Heart right ventricle (tissue), 16 donors: ENCODE data around the gene CCNB2. TPM values are rescaled to one million over a fixed set of nuclear protein-coding genes. Genes with fewer than 3 reads are reported as not detected.
A peak's percentile ranks its signal among the peaks of the same experiment; 100 is the strongest.
"Not testable (repeated sequence)": the region's sequence is repeated elsewhere in the genome, so short reads cannot be mapped to it uniquely, and the experiment has no call there.

Source experiments
- ATAC-seq, 8 donors: fragments of 200-7000 bp; cut with Tn5 transposase; one replicate each; pipeline ENCODE4 v1.9.1; 2020; ENCODE audit warnings: mild to moderate bottlenecking in 8 of 8, moderate library complexity in 8 of 8, moderate number of reproducible peaks in 1 of 8
- DNase-seq, 2 donors: peaks; one replicate each; pipeline ENCODE4 v3.0.0-alpha.2; 2020
- H3K27ac ChIP-seq, 10 donors: fragments of 200-600 bp; sonication (generic) in 2 of 10; one replicate each; pipeline versions ENCODE4 v1.5.0 to v1.8.0; 2020 to 2022; ENCODE audit warnings: mild to moderate bottlenecking in 3 of 10
- H3K27me3 ChIP-seq, 7 donors: fragments of 200-600 bp; one replicate each; pipeline ENCODE4 v1.8.0; 2021 to 2022; ENCODE audit warnings: mild to moderate bottlenecking in 2 of 7
- H3K36me3 ChIP-seq, 9 donors: fragments of 200-600 bp; sonication (generic) in 1 of 9; one replicate each; pipeline versions ENCODE4 v1.5.0 to v1.8.0; 2020 to 2022; ENCODE audit warnings: mild to moderate bottlenecking in 2 of 9
- H3K4me1 ChIP-seq, 9 donors: fragments of 200-600 bp; sonication (generic) in 1 of 9; one replicate each; pipeline versions ENCODE4 v1.5.0 to v1.8.0; 2020 to 2022; ENCODE audit warnings: mild to moderate bottlenecking in 4 of 9
- H3K4me3 ChIP-seq, 10 donors: fragments of 200-600 bp; sonication (generic) in 2 of 10; one replicate each; pipeline versions ENCODE4 v1.5.0 to v1.8.0; 2020 to 2022; ENCODE audit warnings: mild to moderate bottlenecking in 7 of 10, moderate library complexity in 2 of 10
- H3K9me3 ChIP-seq, 11 donors: fragments of 200-600 bp in 10 of 11; sonication (generic) in 2 of 11; one replicate each; pipeline versions ENCODE4 v1.5.0 to v1.8.0; 2013 to 2022; ENCODE audit warnings: mild to moderate bottlenecking in 2 of 11, control low read depth in 1 of 11, moderate library complexity in 1 of 11
- WGBS, 2 donors: extraction: QIAGEN DNeasy Blood & Tissue Kit; methylation state at CpG; one replicate each; pipeline ENCODE4 v1.1.7; 2013; ENCODE audit warnings: inconsistent platforms in 1 of 2; 5-methylcytosine and 5-hydroxymethylcytosine counted together
- intact Hi-C, 10 donors: fragments of 100-400 bp; cut with DNase I; formaldehyde crosslinking; loops; one replicate each; pipeline versions ENCODE4 v1.11.1 to v1.14.2; 2022
- polyA plus RNA-seq, 2 donors: library from polyadenylated mRNA; stranded (reverse); fragments of 200-250 nt; gene quantifications; one replicate each; pipeline ENCODE4 v1.2.3, GENCODE V29; 2013
- total RNA-seq, 10 donors: library from RNA; stranded (reverse); fragmentation: NEBNext Ultra II Directional in 3 of 10; extraction: Animal tissue kit (Norgen Biotek cat#: 25700) in 3 of 10; gene quantifications; one replicate each; pipeline versions ENCODE4 v1.2.1 to v1.2.4, GENCODE V29; 2021 to 2023
- TF ChIP-seq, protein P1 (sequence below), 9 donors: fragments of 200-600 bp; sonication (generic) in 2 of 9; IDR thresholded peaks; one replicate each; pipeline versions ENCODE4 v1.5.0 to v1.8.0; 2021 to 2022; ENCODE audit warnings: antibody characterized with exemption in 9 of 9, mild to moderate bottlenecking in 5 of 9, moderate library complexity in 1 of 9
- donor health status: Arrhythmogenic right ventricular cardiomyopathy.
- donor health status: ischemic (EF 13 %, LVEDD 7.1; RV severe dilation, severe dysfunction).
- donor health status: healthy with polysubstance abuse.
- donor health status: DM: no; HTN: yes; CAD: no.
- donor health status: DM: no; HTN: no; CAD: no.
- donor health status: ischemic (EF 25% LVEDD 6.9; RV normal size, moderate dysfunction).
- donor health status: ischemic (EF 25% LVEDD 5.7; RV mildly dilated, moderate dysfunction).
- donor health status: healthy.
- donor health status: DM: yes; HTN: yes; CAD: no.
- donor health status: Ischemic cardiomyopathy.
- donor health status: ischemic (EF 35%, LVEDD 5.7; RV mildly dilated, moderate dysfunction).
- donor health status: nonischemic (EF 11% LVEDD 7.7; RV severe dilation, severe dysfunction).
- donor health status: DM: yes; HTN: yes; CAD: no.
- donor health status: PGD.
- donor health status: ischemic (EF 29% LVEDD 5.4; RV normal size, mild dysfunction).
- donor health status: nonischemic (EF 23%, LVEDD 6.1; RV moderate dilation, normal function).

Gene CCNB2
- total and polyA plus RNA-seq, 12 donors: 0.16 to 5.9 (median 0.47) TPM; not detected in 2

DNA sequence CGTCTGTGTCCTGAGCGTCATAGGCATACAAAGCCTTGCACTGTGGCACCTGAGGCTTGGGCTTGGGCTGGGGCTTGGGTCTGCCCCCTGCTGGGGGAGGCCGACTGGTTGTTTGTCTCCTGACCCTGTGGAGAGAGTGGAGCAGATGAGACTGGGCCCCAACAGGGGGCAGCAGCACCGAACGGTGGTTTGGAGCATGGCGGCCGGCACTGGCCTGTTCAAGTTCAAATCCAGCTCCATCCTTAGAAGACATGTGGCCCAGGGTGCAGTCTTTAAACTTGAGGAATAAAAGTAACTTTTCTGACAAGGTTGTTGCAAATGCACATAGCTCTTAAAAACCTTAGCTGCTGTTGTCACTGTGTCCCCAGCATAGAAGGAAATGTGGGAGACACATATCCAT, 33.3 kb downstream of the CCNB2 start:
- 70 to 74% methylated on average over 7 of the region's 7 CpGs for WGBS, 2 donors
- peaks cover 0 to 9% (median 6%) of the 10 kb centered on the region in 9 donors for H3K4me1 ChIP-seq
- H3K27me3 ChIP-seq: no peaks in the 10 kb centered on the region
- ATAC-seq (peak in 4 of 8 donors; percentile 55 to 67 (median 61)), DNase-seq (peak; percentile 20 to 40)
- H3K27ac ChIP-seq: no peak overlapping the region
- intact Hi-C loops: loop anchor here in 1 of 10 donors (10.0 kb wide), 1 partner anchor 153 kb away; the partner anchor contains the start of gene RNF111
- no peaks in the 10 kb centered on the region for H3K9me3 ChIP-seq
- TF ChIP-seq, protein P1, sequence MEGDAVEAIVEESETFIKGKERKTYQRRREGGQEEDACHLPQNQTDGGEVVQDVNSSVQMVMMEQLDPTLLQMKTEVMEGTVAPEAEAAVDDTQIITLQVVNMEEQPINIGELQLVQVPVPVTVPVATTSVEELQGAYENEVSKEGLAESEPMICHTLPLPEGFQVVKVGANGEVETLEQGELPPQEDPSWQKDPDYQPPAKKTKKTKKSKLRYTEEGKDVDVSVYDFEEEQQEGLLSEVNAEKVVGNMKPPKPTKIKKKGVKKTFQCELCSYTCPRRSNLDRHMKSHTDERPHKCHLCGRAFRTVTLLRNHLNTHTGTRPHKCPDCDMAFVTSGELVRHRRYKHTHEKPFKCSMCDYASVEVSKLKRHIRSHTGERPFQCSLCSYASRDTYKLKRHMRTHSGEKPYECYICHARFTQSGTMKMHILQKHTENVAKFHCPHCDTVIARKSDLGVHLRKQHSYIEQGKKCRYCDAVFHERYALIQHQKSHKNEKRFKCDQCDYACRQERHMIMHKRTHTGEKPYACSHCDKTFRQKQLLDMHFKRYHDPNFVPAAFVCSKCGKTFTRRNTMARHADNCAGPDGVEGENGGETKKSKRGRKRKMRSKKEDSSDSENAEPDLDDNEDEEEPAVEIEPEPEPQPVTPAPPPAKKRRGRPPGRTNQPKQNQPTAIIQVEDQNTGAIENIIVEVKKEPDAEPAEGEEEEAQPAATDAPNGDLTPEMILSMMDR (IDR thresholded peaks at IDR 0.05): peak in 7 of 9 donors; percentile 35 to 59 (median 47)
- peaks cover 0 to 89% (median 15%) of the 10 kb centered on the region in 9 donors for H3K36me3 ChIP-seq
- H3K4me3 ChIP-seq: no peak overlapping the region

DNA sequence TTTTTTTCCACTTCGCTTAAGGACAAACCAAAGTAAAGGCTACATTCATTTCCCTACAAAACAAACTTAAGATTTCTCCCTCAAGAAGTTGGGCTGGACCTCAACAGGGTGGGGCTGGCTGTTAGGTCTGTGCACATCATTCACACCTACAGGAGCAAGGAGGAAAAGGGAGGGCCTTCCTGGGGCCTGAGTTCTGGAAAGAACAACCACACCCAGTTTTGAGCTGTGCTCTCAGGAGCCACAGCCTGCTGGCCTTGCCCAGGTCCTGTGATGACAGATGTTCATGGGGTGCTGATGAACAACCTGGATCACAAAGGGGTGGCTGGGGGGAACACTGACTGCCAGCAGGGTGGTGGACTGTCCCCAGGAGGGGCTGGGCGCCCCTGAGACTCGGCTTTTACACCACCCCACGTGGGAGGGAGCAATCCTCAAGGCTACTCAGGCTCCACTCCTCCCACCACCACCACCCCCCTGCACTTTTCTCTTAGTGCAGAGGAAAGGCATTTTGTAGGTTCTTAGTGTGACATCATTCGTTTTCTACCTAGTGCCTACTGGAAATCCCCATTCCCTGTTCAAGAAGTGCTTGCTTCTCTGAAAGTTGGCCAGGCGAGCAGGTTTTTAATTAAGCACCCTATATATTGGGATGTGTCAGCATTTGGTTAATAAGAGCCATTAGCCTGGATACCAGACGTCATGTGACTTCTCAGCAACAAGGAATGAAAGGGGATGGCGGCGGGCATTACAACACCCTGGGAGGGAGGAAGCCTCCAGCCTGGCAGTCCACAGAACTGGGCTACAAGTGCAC, 35.7 kb downstream of the CCNB2 start:
- ATAC-seq (peak in 1 of 8 donors; percentile 27), DNase-seq (no peak)
- intact Hi-C loops: no loop called here
- TF ChIP-seq, protein P1 (IDR thresholded peaks at IDR 0.05): no peak
- H3K9me3 ChIP-seq: no peaks in the 10 kb centered on the region
- peaks cover 0 to 91% (median 10%) of the 10 kb centered on the region in 9 donors for H3K36me3 ChIP-seq
- H3K4me1 ChIP-seq: peaks cover 0 to 9% (median 6%) of the 10 kb centered on the region in 9 donors
- no peak overlapping the region for H3K27ac ChIP-seq
- 90 to 91% methylated on average over 9 of the region's 9 CpGs for WGBS, 2 donors
- H3K4me3 ChIP-seq: no peak overlapping the region
- H3K27me3 ChIP-seq: no peaks in the 10 kb centered on the region

DNA sequence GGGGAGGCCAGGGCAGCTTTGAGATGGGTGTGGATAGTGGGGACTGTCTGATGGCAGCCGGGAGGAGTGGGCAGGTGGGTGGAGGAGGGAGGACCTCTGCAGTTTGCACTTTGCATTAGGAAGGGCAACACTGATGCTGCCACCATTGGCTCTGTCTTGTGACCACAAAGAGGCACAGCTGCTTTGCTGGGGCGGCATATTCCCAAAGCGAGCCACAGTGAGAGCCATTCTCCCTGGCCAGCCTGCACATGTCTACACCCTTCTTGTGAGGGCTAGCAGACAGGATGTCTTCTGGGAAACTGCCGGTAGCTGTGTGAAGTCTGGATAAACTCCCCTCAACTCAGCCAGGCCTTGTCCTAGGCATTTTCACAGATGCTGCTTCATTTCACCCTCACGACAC, 38.3 kb downstream of the CCNB2 start:
- no peaks in the 10 kb centered on the region for H3K9me3 ChIP-seq
- no peak for ATAC-seq
- no peak for DNase-seq
- intact Hi-C loops: no loop called here
- H3K36me3 ChIP-seq: peaks cover 0 to 91% (median 3%) of the 10 kb centered on the region in 9 donors
- no peaks in the 10 kb centered on the region for H3K27me3 ChIP-seq
- TF ChIP-seq, protein P1 (IDR thresholded peaks at IDR 0.05): no peak
- no peak overlapping the region for H3K27ac ChIP-seq
- H3K4me1 ChIP-seq: peaks cover 0 to 9% (median 6%) of the 10 kb centered on the region in 9 donors
- WGBS, 2 donors: 89 to 92% methylated on average over 5 of the region's 5 CpGs
- H3K4me3 ChIP-seq: no peak overlapping the region

DNA sequence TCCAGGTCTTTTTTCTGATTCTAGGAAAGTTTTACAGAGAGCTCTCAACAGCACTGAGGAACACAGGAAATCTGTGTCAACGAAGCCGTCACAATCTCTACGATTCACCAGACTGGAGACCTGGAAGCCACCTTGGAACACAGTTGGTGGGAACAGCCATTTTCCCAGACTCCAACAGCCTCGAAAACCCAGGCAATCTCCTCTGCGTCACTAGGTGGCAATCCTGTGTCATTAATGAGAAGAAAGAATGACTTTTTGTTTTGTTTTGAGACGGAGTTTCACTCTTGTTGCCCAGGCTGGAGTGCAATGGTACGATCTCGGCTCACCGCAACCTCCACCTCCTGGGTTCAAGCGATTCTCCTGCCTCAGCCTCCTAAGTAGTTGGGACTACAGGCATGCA, 39.6 kb downstream of the CCNB2 start:
- TF ChIP-seq, protein P1 (IDR thresholded peaks at IDR 0.05): peak in 5 of 9 donors; percentile 10 to 32 (median 25)
- H3K27me3 ChIP-seq, DNase-seq, H3K27ac ChIP-seq, H3K9me3 ChIP-seq, H3K4me3 ChIP-seq, intact Hi-C loops, ATAC-seq: not testable (repeated sequence)
- peaks cover 0 to 94% (median 3%) of the 10 kb centered on the region in 9 donors for H3K36me3 ChIP-seq
- 82 to 88% methylated on average over 10 of the region's 10 CpGs for WGBS, 2 donors
- peaks cover 0 to 13% (median 6%) of the 10 kb centered on the region in 9 donors for H3K4me1 ChIP-seq
